ENCODE results near the gene NADK2. TPM values are rescaled to one million over a fixed set of nuclear protein-coding genes. Genes with fewer than 3 reads are reported as not detected.
A peak's percentile ranks its signal among the peaks of the same experiment; 100 is the strongest.

Gene NADK2
- total RNA-seq, 1 donor from 2014 or later = 20.7 TPM

DNA sequence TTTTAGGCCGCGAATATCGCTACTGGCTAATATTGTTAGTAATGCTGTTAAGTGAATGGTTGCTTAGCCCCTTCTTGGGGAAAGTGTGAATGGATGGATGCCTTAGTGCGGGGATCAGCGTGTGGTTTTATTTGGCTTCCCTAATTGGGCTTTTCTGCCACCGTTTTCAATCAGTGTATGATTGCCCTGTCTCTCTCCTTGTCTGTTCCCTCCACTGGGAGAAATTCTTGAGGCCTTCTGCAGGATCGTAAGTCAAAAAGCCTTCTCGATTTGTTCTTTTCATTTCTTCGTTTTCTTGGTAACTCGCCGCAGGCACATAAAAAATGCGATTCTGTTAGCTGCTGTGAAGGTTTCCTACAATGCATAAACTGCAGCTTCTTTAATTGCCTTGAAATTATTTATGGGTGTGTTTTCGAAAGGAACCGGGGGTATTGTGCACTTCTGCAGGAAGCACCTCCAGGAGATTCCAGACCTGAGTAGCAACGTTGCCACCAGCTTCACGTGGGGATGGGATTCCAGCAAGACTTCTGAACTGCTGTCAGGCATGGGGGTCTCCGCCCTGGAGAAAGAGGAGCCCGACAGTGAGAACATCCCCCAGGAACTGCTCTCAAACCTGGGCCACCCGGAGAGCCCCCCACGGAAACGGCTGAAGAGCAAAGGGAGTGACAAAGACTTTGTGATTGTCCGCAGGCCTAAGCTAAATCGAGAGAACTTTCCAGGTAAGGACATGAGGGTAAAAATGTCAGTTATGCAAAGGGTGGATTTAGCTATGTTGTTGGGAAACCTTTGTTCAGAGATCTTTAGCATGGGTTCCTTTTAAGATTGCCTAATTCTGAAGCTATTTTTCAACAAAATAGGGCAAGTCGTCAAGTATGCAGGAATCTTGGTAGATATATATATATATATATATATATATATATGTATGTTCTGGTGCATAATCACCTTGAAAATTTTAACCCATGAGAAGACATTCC, 89.1 kb downstream of the NADK2 start:
- Histone ChIP-seq H2AFZ (ENCODE audit: low read depth, low read length) (peak overlapping the region; percentile 85), H3K36me3 (ENCODE audit: insufficient read depth, low read length) (peaks cover 6% of the 10 kb centered on the region), H3K9ac (ENCODE audit: low read length) (peak overlapping the region; percentile 87), H3K4me2 (ENCODE audit: low read length) (peak overlapping the region; percentile 88), H3K4me3 (ENCODE audit: insufficient read depth, low read depth, low read length) (peak overlapping the region; percentile 88), H3K27me3 (ENCODE audit: insufficient read depth, low read length) (no peaks in the 10 kb centered on the region), H3K79me2 (ENCODE audit: insufficient read depth, low read length) (peaks cover 48% of the 10 kb centered on the region), H4K20me1 (ENCODE audit: insufficient read depth, low read length) (peaks cover 4% of the 10 kb centered on the region), H3K9me3 (ENCODE audit: insufficient read depth, low read depth, low read length) (no peaks in the 10 kb centered on the region), H3K27ac (ENCODE audit: low read depth, low read length) (peak overlapping the region; percentile 58), H3K4me1 (ENCODE audit: insufficient read depth, low read length) (peaks cover 25% of the 10 kb centered on the region)
- peaks cover 32% of the 10 kb centered on the region for H3K4me1 Mint-ChIP-seq (ENCODE audit: low read depth, unreplicated experiment)
- peak overlapping the region; percentile 94 for H3K4me3 Mint-ChIP-seq (ENCODE audit: unreplicated experiment)
- peak; percentile 32 for DNase-seq (ENCODE audit: low read depth)
- no peak for FAIRE-seq
- H3K27ac Mint-ChIP-seq (ENCODE audit: unreplicated experiment) = peak overlapping the region; percentile 42
- no peaks in the 10 kb centered on the region for H3K27me3 Mint-ChIP-seq (ENCODE audit: low read depth, unreplicated experiment)
- peaks cover 2% of the 10 kb centered on the region for H3K9me3 Mint-ChIP-seq (ENCODE audit: unreplicated experiment)
- peaks cover 4% of the 10 kb centered on the region for H3K36me3 Mint-ChIP-seq (ENCODE audit: low read depth, unreplicated experiment)
- TF ChIP-seq, protein P1, sequence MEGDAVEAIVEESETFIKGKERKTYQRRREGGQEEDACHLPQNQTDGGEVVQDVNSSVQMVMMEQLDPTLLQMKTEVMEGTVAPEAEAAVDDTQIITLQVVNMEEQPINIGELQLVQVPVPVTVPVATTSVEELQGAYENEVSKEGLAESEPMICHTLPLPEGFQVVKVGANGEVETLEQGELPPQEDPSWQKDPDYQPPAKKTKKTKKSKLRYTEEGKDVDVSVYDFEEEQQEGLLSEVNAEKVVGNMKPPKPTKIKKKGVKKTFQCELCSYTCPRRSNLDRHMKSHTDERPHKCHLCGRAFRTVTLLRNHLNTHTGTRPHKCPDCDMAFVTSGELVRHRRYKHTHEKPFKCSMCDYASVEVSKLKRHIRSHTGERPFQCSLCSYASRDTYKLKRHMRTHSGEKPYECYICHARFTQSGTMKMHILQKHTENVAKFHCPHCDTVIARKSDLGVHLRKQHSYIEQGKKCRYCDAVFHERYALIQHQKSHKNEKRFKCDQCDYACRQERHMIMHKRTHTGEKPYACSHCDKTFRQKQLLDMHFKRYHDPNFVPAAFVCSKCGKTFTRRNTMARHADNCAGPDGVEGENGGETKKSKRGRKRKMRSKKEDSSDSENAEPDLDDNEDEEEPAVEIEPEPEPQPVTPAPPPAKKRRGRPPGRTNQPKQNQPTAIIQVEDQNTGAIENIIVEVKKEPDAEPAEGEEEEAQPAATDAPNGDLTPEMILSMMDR (IDR thresholded peaks at IDR 0.05; ENCODE audit: insufficient read depth, low read depth, low read length) = no peak
- no peak for TF ChIP-seq EZH2 (IDR thresholded peaks at IDR 0.05; ENCODE audit: insufficient read depth, low read length)

DNA sequence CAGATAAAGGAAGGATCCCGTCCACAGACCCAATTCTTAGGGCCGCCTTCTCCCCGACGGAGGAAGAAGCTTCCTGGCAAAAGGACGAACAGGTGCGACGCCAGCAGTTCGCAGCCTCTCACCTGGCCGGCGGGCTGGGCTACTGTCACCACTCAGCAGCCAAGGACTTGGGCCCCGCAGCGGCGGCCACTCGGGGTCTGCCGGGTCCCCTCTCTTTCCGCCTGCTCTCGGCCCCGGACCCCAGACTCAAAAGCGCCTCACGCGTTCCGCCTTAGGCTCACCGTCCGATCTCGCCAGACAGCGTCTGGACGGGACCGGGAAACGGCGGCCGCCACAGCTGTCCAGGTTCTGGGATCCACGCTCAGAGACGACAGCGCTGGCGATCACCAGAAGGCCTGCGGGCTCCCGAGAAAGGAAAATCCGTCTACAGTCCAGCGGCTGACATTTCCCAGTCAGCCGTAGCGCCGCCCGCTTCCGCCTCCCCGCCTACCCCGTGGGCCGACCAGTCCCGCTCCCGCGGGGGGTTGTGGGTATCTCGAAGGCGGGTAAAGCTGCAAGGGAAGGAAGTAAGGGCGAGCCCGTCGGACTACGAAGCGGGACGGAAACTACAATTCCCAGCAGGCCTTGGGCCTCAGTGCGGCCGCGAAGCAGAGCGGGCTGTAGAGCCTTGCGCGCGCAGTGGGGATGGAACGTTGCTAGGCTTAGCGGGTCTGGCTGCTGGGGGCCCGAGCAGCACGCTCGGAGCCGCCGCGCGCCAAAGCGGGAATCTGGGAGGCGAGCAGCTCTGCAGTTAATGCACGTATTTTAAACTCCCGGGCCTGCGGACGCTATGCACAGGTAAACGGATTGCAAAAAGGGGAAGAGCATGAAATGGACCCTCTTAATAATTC, 90.0 kb downstream of the NADK2 start, which contains the start of the genes LMBRD2 and SKP2:
Gene LMBRD2, minus strand, starts transcription at position 454 of the 890 bp plus-strand sequence. CDS start 8,538 bp downstream, outside the sequence.
Gene SKP2, plus strand, starts transcription at position 678 of the 890 bp plus-strand sequence. Its CDS starts 152 bp downstream, at position 830.
- peaks cover 4% of the 10 kb centered on the region for H3K36me3 Mint-ChIP-seq (ENCODE audit: low read depth, unreplicated experiment)
- no peaks in the 10 kb centered on the region for H3K27me3 Mint-ChIP-seq (ENCODE audit: low read depth, unreplicated experiment)
- Histone ChIP-seq H3K4me3 (ENCODE audit: insufficient read depth, low read depth, low read length) (peak within 1 kb of the TSS; percentile 88), H3K4me2 (ENCODE audit: low read length) (peak within 1 kb of the TSS; percentile 88), H2AFZ (ENCODE audit: low read depth, low read length) (peak within 1 kb of the TSS; percentile 92), H3K9ac (ENCODE audit: low read length) (peak within 1 kb of the TSS; percentile 87), H3K9me3 (ENCODE audit: insufficient read depth, low read depth, low read length) (no peaks in the 10 kb centered on the region), H3K36me3 (ENCODE audit: insufficient read depth, low read length) (no peaks in the 10 kb centered on the region), H3K27ac (ENCODE audit: low read depth, low read length) (peak within 1 kb of the TSS; percentile 58), H3K27me3 (ENCODE audit: insufficient read depth, low read length) (no peaks in the 10 kb centered on the region), H3K4me1 (ENCODE audit: insufficient read depth, low read length) (peaks cover 25% of the 10 kb centered on the region), H4K20me1 (ENCODE audit: insufficient read depth, low read length) (peaks cover 4% of the 10 kb centered on the region), H3K79me2 (ENCODE audit: insufficient read depth, low read length) (peaks cover 42% of the 10 kb centered on the region)
- FAIRE-seq (no peak), DNase-seq (ENCODE audit: low read depth) (peak; percentile 96)
- peaks cover 23% of the 10 kb centered on the region for H3K4me1 Mint-ChIP-seq (ENCODE audit: low read depth, unreplicated experiment)
- H3K27ac Mint-ChIP-seq (ENCODE audit: unreplicated experiment) = peak within 1 kb of the TSS; percentile 48
- TF ChIP-seq EZH2 (IDR thresholded peaks at IDR 0.05; ENCODE audit: insufficient read depth, low read length) = no peak
- TF ChIP-seq, protein P1 (IDR thresholded peaks at IDR 0.05; ENCODE audit: insufficient read depth, low read depth, low read length) = no peak
- peak within 1 kb of the TSS; percentile 94 for H3K4me3 Mint-ChIP-seq (ENCODE audit: unreplicated experiment)
- peaks cover 2% of the 10 kb centered on the region for H3K9me3 Mint-ChIP-seq (ENCODE audit: unreplicated experiment)

Measured in astrocyte (in vitro differentiated cells and primary cell).